ENCODE results near the gene CRLF2.
"Not testable (repeated sequence)": the region's sequence is repeated elsewhere in the genome, so short reads cannot be mapped to it uniquely, and the experiment has no call there.

The CRLF2 gene, protein sequence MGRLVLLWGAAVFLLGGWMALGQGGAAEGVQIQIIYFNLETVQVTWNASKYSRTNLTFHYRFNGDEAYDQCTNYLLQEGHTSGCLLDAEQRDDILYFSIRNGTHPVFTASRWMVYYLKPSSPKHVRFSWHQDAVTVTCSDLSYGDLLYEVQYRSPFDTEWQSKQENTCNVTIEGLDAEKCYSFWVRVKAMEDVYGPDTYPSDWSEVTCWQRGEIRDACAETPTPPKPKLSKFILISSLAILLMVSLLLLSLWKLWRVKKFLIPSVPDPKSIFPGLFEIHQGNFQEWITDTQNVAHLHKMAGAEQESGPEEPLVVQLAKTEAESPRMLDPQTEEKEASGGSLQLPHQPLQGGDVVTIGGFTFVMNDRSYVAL

DNA sequence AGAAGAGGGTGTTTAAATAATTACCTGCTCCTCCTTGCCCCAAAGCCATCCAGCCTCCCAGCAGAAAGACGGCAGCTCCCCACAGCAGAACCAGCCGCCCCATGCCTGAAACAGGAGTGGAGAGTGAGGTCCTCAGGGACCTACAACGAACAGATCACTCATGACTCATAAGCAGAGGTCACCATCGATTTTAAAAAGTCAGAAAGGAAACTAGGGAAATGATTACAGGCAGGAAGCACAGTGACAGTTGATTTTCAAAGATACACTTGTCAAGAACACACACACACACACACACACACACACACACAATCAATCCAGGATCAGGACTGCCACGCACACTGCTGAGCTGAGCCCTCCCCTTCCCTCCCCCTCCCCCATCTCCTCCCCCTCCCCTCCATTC, at the start of gene CRLF2:
Gene CRLF2, minus strand, starts transcription at position 118 of the 400 bp plus-strand sequence. Its CDS starts 15 bp downstream, at position 103.
- peak; percentile 48 for DNase-seq (ENCODE audit: low spot score)

DNA sequence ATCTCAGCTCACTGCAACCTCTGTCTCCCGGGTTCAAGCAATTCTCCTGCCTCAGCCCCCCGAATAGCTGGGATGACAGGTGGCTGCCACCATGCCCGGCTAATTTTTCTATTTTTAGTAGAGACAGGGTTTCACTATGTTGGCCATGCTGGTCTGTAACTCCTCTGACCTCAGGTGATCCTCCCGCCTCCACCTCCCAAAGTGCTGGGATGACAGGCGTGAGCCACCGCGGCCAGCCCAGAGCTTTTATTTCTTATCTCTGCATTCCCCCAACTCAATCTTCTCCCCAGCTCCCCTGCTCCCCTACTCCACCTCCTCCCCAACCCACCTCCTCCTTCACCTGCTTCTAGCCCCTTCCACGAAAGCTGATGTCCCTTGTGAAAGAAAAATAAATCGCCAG, 49.3 kb upstream of the CRLF2 start:
- DNase-seq (ENCODE audit: low spot score): not testable (repeated sequence)

DNA sequence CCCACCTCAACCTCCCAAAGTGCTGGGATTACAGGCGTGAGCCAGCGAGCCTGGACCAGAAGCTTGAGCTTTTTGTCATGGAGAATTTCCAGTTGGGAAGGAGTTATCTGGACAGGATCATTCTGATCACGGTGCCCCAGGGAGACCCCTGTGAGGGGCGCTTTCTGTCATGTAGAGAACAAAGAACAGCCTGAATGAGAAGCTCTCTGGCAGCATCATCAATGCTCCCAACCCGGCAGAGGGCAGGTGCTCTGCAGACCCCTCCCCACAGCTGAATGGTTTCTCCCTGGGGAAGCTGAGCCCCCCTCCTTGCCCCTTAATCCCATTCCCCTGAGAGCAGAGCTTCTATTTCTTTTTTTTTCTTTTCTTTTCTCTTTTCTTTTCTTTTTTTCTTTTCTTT, 48.8 kb upstream of the CRLF2 start:
- no peak for DNase-seq (ENCODE audit: low spot score)

DNA sequence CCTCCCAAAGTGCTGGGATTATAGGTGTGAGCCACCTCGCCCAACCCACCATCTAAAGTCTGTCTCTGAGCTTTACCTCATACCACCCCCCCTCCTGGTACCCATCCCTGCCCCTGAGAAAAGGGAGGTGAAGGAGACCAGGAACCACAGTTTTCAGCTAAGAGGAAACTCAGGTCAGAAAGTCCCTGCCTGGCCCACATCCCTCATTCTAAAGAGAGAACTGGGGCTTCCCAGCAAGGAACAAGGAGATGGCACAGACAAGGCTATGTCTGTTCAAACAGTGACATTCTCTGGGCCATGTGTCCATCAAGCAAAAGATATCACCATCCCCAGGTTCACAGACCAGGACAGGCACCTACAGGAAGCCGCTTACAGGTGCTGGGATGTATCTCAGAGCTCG, 40.4 kb upstream of the CRLF2 start:
- no peak for DNase-seq (ENCODE audit: low spot score)

DNA sequence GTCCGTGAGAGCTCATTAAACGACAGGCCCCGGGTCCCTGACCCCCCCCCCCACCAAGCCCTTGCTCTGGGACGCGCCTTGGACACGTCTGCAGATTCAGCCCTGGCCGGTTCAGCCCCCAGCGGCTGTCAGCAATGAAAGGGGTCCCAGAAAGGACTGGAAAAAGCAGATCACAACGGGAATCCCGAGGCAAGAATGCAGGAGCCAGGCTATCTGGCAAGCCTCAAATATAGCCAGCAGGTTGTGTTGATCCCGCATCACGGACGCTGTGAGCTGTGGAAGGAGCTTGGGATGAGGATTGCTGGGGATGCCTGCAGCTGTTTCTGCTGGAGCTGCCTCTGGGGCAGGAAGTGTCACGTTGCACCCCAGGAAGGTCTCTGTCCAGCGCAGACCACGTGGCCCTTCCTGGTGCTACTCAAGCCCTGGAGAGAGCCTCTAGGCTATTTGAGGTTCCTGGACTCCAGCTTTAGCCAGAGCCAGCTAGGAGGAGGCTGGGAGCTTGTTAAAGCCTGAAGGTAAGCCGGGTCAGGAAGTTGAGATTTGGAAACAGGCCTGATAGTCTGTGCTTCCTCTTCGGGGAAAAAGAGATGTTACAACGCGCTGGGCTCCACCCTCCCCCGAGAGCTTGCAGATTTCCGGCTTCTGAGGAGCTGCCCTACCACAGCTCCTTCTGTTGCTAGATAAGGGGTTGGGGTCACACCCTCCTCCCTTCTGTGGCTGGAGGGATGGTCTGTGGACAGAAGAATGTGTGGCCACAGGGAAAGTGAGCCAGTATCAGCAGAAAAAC, 36.8 kb upstream of the CRLF2 start:
- DNase-seq (ENCODE audit: low spot score): no peak

DNA sequence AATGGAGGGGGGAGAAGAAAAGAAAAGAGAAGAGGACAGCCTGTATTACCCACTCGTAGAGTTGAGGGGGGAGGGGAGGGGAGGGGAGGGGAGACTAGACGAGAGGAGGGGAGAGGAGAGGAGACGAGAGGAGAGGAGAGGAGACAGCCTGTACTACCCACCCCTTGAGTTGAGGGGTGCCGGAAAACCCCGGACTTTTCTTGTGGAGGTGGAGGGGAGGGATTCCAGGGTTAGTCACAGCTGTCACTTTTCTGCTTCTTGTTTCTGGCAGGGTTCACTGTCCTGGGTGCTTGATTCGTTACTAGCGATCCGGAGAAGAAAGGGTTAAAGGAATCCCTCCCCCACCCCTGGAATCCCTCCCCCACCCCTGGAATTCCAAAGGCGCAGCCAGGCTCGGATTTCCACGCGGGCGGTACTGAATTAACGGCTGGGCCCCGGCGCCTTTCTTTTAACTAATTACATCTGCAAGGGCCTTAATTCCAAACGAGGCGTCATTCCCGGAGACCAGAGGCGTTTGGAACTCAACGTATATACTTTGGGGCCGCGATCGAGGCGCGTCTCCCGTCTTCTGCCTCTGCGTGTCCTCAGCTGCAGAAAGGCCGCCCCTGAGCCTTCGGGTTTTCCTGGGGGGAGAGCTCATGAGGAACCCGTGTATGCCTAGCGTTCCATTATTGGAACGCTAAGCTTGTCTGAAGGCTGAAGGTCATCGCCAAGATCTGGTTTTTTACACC, 36.0 kb upstream of the CRLF2 start:
- DNase-seq (ENCODE audit: low spot score): peak; percentile 11

DNA sequence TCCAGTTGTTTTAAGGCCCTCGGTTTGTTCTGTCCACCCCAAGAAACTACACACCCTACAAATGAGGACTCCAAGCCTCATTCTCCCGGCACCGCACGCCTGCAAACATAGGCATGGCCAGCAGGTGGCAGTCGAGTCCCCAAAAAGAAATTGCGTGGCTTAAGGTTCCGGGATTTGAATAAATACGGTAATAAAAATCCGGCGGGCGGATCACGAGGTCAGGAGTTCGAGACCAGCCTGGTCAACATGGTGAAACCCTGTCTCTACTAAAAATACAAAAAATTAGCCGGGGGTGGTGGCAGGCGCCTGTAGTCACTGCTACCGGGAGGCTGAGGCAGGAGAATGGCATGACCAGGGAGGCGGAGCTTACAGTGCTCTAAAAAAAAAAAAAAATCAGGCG, 34.4 kb upstream of the CRLF2 start:
- DNase-seq (ENCODE audit: low spot score): peak; percentile 60

DNA sequence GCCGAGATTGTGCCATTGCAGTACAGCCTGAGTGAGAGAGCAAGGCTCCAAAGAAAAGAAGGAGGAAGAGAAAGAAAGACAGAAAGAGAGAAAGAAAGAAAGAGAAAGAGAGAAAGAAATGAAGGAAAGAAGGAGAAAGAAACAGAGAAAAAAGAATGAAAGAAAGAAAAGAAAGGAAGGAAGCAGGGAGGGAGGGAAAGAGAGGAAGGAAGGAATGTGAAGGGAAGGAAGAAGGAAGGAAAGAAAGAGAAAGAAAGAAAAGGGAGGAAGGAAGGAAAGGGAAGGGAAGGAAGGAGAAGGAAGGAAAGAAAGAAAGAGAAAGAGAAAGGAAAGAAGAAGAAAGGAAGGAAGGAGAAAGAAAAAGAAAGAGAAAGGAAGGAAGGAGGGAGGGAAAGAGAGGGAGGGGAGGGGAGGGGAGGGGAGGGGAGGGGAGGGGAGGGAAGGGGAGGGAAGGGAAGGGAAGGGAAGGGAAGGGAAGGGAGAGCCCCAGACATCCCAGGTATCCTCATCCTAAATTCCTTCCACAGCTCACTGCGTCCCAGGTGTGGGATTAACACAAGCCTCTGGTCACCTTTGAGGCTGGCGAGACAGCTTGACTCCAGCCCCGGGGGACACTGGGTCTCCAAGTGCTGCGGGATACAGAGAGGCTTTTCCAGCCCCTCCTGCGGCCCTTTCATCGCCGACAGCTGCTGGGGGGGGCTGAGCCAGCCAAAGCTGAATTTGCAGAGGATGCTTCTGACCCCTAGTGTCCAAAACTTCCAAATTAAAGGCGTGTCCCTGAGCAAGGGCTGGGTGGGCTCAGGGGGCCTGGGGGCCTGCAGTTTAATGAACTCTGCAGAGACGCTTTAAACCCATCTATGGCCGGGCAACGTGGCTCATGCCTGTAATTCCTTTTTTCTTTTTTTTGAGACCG, 32.0 kb upstream of the CRLF2 start:
- DNase-seq (ENCODE audit: low spot score): no peak

DNA sequence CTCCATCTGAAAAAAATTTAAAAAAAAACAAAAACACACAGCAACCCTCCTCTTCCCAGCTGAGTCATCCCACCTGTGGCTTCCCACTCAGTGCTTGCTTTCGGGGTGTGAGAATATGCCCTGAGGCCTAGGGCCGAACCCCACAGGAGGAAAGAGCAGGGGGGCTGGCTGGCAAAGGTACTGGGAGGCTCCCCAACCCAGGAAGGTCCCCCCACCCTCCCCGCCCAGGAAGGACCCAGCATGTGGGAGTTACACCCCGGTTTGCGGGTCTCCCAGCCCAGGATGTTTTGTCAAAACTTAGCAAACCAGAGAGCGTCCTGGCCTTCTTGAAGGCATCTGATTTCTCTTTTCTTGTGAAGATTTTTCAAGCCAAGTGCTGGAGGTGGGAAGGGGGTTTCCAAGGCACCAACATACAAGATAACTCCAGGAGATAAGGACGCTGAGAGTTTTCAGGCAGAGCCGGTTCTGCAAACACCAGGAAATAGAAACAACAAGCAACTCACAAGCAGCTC, 30.5 kb upstream of the CRLF2 start:
- DNase-seq (ENCODE audit: low spot score): no peak

DNA sequence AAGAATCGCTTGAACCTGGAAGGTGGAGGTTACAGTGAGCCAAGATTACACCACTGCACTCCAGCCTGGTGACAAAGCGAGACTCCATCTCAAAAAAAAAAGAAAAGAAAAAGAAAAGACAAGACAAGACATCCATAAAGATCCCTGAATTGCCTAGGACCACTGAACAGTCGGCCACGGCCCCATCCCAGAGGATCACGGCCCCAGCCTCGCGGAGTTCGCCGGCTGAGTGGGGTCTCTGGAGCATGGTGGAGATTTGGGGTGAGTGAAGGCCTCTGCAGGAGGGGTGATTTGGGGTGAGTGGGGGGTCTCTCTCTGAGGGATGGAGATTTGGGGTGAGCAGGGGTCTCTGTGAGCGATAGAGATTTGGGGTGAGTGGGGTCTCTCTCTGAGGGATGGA, 28.1 kb upstream of the CRLF2 start:
- DNase-seq (ENCODE audit: low spot score): not testable (repeated sequence)

DNA sequence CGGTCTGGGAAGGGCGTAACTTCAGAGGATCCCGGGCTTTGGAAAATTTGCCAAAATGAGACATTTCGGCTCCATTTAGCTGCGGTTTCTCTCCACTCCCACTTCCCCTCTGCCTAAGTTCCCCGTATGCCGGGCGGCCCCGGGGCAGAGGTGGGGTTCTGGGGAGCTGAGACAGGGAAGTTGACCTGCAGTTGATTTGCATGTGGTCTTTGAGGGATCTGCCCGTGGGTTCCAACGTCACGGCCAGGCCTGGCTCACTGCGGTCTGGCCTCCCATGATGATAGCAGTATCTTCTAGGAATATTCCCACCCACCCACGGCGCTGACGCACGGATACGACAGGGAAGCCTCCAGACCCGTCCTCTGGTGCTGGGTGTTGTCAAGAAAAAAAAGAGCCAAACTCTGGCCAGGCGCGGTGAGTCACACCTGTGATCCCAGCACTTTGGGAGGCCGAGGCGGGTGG, 27.3 kb upstream of the CRLF2 start:
- no peak for DNase-seq (ENCODE audit: low spot score)

DNA sequence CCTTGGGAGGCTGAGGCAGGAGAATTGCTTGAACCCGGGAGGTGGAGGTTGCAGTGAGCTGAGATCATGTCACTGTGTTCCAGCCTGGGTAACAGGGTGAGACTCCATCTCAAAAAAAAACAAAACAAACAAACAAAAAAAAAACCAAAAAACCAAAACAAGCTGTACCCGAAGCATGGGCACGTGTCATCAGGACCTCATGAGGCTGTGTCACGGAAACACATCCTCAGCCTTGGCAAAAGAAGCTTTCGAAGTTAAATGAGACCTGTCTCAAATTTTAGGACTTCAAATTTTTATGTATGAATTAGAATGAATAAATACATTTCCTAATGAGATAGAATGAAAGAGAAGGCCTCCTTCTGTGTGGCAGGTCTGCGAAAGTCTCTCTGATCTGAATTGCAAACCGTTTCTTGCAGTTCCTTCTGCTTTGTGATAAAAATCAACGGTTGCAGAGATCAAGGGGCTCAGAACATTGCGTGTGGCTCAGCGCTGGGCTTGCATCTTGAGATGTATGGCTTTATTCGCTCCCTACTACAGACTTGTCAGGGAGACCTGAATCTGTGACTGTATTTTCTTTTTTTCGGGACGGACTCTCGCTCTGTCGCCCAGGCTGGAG, 19.5 kb upstream of the CRLF2 start:
- no peak for DNase-seq (ENCODE audit: low spot score)

DNA sequence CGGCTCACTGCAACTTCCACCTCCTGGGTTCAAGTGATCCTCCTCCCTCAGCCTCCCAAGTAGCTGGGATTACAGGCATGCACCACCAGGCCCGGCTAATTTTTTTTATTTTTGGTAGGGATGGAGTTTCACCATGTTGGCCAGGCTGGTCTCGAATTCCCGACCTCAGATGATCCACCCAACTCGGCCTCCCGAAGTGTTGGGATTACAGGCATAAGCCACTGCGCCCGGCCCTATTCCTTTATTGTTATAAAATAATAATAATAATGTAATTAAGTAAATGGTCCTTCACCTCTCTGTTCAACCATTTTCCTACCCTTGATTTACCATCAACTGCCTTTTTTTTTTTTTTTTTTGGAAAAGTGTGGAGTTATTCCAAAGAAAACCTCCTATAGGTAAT, 15.7 kb upstream of the CRLF2 start:
- DNase-seq (ENCODE audit: low spot score): not testable (repeated sequence)

DNA sequence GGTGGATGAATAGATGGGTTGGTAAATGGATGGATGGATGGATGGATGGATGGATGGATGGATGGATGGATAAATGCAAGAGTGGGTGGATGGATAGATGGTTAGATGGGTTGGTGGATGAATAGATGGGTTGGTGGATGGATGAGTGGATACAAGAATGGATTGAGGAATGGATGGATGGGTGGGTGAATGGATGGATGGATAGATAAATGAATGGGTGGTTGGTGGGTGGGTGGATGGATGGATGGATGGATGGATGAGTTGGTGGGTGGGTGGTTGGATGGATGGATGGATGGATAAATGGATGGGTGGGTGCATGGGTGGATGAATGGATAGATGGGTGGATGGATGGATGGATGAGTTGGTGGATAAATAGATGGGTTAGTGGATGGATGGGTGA, 13.8 kb upstream of the CRLF2 start:
- DNase-seq (ENCODE audit: low spot score): no peak

DNA sequence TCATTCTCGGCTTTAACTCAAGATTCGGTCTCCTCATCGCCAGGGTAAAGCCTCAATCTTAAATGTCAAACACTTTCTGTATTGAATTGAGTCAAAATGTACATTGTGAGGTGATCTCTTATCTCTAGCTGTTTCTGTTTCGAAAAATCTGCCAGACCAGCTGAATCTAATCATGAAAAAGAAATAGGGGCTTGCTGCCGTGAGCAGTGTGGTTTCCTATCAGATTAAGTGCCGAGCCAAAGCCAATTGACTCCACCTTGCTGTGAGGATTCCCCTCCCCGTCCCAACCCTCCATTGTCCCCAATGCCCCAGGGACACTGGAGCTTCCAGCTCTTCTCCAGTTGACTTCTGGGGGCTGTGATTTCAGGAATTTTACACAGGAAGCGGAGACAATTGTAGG, 12.5 kb upstream of the CRLF2 start:
- DNase-seq (ENCODE audit: low spot score): no peak

DNA sequence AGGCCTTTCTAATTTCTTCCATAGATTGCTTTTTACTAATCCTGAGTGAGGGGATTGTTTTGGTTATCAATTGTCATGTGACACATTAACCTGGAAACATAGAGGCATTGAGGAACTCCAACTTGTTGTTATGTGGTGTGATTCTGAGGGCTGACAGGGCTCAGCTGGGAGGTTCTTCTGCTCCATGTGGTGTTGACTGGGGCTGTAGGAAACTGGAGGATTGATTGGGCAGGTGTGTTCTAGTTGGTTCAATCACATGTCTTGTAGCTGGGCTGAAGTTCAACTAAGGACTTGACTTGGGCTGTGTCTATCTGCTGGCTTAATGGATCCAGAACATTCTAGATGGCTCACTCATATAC, 10.8 kb upstream of the CRLF2 start:
- no peak for DNase-seq (ENCODE audit: low spot score)

DNA sequence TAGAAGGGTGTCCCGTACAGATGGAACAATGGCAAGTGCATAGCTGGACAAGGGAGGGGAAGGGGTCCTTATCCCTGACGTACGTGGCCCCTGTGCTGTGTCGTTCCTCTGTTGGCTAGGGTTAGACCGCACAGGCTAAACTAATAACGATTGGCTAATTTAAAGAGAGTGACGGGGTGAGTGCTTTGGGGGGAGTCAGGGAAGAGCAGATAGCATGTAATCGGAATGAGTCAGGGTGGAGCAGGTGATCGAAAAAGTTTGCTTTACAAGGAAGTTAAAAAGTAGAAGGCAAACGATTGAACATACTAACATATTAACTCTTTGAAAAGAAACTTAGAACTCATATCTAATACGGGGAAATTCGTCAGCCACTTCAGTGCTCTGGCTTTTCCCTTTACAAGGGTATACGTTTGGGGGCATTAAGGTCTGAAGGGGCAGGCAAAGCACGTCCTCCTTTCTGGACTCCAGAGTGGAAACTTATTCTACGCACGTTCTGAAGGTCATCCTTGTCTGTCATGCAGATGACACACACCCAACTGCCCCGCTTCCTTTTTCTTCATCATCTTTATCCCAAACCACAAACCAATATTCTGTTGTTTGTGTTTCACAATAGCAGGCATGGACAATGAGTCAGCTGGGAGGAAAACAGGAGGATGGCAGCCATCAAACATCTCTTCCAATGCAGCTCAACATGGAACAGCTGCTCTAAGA, 10.2 kb upstream of the CRLF2 start:
- peak; percentile 43 for DNase-seq (ENCODE audit: low spot score)

DNA sequence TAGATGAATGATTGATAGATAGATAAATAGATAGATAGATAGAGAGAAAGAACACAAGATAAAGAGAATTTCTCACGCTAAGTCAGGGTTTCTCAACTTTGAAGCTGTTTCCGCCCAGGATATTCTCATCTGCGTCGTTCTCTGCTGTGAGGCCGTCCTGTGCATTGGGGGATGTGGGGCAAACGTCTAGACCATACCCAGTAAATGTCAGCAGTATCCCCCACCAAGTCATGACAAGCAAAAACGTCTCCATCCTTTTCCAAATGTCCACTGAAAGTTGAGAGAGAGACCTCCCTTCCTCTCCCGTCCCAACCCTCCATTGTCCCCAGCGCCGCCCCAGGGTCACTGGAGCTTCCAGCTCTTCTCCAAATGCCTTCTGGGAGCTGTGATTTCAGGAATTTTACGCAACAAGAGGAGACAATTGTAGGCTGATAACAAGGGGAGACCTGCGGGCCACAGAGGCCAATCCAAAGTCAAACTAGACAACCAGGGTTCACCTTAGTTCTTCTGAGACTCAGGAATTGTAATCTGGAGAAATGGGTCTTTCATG, 8.9 kb upstream of the CRLF2 start:
- DNase-seq (ENCODE audit: low spot score): no peak

DNA sequence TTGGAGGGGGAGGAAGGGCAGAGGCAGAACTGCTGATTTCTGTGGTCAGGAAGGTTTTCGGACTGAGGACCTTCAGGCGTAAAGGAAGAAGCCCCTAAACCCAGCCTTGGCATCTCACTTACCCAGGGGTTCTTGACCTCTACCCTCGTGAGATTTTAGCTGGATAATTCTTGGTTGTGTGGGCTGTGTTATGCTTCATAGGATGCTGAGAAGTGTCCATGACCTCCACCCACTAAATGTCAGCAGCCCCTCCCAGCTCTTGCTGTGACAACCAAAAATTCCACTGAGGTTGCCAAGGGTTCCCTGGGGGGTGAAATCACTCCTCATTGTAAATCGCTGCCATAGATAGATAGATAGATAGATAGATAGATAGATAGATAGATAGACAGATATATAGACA, 5.8 kb upstream of the CRLF2 start:
- DNase-seq (ENCODE audit: low spot score): no peak
